ENCODE data around the gene SOX3. TPM values are rescaled to one million over a fixed set of nuclear protein-coding genes. Genes with fewer than 3 reads are reported as not detected.

Gene SOX3
- total and polyA plus RNA-seq, 2 of the 8 experiments (the other 6 are each of a cell fraction or from before 2014, with no cell fraction given): 10.4 to 41.0 TPM

- no peak for TF ChIP-seq CBX5 (IDR thresholded peaks at IDR 0.05; ENCODE audit: low read depth, low read length)
Observed at GRCh38 chrX:140507223-140507981, 2.5 kb upstream of the SOX3 start (continued).
